Rectal smooth muscle tissue (tissue), 1 donor: ENCODE data around the gene ILRUN.
"Not testable (repeated sequence)": the region's sequence is repeated elsewhere in the genome, so short reads cannot be mapped to it uniquely, and the experiment has no call there.

Experiments used
- H3K27ac ChIP-seq: one replicate; pipeline ENCODE4 v1.7.0; 2013; ENCODE audit warnings: low read depth, low read length, inconsistent platforms
- H3K27me3 ChIP-seq: one replicate; pipeline ENCODE4 v1.7.0; 2013; ENCODE audit warnings: low read length; ENCODE audit not compliant: control insufficient read depth, insufficient read depth
- H3K36me3 ChIP-seq: one replicate; pipeline ENCODE4 v1.7.0; 2013; ENCODE audit warnings: low read length; ENCODE audit not compliant: control insufficient read depth, insufficient read depth
- H3K4me1 ChIP-seq: one replicate; pipeline ENCODE4 v1.7.0; 2013; ENCODE audit warnings: low read length; ENCODE audit not compliant: control insufficient read depth, insufficient read depth
- H3K4me3 ChIP-seq: one replicate; pipeline ENCODE4 v1.7.0; 2013; ENCODE audit warnings: low read length
- H3K9ac ChIP-seq: one replicate; pipeline ENCODE4 v1.7.0; 2013; ENCODE audit warnings: low read length

Gene ILRUN

DNA sequence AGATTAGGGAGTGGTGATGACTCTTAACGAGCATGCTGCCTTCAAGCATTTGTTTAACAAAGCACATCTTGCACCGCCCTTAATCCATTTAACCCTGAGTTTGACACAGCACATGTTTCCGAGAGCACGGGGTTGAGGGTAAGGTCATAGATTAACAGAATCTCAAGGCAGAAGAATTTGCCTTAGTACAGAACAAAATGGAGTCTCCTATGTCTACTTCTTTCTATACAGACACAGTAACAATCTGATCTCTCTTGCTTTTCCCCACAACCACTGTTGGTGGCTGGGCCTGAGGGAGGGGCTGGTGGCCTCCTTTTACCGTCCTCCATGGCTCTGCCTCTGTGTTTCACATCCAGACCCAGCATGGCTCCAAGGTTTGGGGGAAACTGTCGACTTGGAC is 23.6 kb upstream of the ILRUN start:
- H3K9ac ChIP-seq, H3K27me3 ChIP-seq, H3K4me1 ChIP-seq, H3K4me3 ChIP-seq, H3K36me3 ChIP-seq, H3K27ac ChIP-seq: not testable (repeated sequence)

DNA sequence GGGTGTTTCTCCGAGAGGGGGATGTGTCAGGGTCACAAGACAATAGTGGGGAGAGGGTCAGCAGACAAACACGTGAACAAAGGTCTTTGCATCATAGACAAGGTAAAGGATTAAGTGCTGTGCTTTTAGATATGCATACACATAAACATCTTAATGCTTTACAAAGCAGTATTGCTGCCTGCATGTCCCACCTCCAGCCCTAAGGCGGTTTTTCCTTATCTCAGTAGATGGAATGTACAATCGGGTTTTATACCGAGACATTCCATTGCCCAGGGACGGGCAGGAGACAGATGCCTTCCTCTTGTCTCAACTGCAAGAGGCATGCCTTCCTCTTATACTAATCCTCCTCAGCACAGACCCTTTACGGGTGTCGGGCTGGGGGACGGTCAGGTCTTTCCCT is 23.1 kb upstream of the ILRUN start:
- not testable (repeated sequence) for H3K4me3 ChIP-seq, H3K27ac ChIP-seq, H3K27me3 ChIP-seq, H3K4me1 ChIP-seq, H3K36me3 ChIP-seq, H3K9ac ChIP-seq

DNA sequence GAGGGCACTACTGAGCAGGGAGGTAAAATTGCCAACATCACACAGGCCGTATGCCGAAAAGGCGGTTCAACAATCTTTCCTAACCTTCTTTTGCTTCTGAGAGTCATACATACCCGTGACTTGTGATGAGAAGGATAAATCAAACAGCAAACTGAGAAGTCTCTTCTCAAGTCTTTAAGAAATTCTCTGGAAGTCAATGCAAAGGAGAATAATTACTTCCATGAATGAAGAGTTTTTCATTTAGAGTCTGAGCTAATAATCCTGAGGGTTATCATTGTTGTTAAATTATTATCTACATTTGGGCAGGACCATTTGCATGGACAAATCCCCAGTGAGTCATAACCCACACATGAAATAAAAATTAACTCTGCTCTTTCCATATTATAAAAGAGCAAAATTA is 22.4 kb upstream of the ILRUN start:
- Histone ChIP-seq H3K27ac (no peak overlapping the region), H3K27me3 (no peaks in the 10 kb centered on the region), H3K4me1 (no peaks in the 10 kb centered on the region), H3K4me3 (no peak overlapping the region), H3K9ac (no peak overlapping the region), H3K36me3 (no peaks in the 10 kb centered on the region)

DNA sequence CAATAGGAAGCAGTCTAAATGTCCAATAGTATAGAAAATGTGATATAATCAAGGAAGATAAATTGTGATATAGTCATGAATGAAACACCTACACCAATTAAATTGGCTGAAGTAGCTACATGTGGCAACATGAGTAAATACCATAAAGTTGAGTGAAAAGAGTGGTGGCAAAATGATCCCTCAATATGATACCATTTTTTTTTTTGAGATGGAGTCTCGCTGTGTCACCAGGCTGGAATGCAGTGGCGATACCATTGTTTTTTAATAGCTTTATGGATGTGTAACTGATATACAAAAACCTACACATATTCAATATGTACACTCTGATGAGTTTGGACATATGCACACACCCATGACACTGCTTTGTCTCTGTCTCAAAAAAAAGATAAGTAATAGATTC is 20.9 kb upstream of the ILRUN start:
- Histone ChIP-seq H3K36me3 (no peaks in the 10 kb centered on the region), H3K27ac (no peak overlapping the region), H3K9ac (no peak overlapping the region), H3K4me3 (no peak overlapping the region), H3K27me3 (no peaks in the 10 kb centered on the region), H3K4me1 (no peaks in the 10 kb centered on the region)

DNA sequence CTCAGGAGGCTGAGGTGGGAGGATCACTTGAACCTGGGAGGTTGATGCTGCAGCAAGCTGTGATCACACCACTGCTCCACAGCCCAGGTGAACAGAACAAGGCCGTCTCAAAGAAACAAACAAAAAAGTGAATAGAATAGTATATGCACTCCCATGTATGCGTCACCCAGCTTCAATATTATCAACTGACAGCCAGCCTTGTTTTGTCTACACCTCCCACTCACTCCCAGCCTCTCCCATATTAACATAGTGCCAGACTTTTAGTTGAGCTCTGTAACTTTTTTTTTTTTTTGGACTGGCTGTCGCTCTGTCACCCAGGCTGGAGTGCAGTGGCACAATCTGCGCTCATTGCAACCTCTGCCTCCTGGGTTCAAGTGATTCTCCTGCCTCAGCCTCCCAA is 18.1 kb upstream of the ILRUN start:
- no peaks in the 10 kb centered on the region for H3K27me3 ChIP-seq
- no peaks in the 10 kb centered on the region for H3K36me3 ChIP-seq
- H3K4me1 ChIP-seq, result no peaks in the 10 kb centered on the region
- no peak overlapping the region for H3K9ac ChIP-seq
- H3K4me3 ChIP-seq, result no peak overlapping the region
- no peak overlapping the region for H3K27ac ChIP-seq

DNA sequence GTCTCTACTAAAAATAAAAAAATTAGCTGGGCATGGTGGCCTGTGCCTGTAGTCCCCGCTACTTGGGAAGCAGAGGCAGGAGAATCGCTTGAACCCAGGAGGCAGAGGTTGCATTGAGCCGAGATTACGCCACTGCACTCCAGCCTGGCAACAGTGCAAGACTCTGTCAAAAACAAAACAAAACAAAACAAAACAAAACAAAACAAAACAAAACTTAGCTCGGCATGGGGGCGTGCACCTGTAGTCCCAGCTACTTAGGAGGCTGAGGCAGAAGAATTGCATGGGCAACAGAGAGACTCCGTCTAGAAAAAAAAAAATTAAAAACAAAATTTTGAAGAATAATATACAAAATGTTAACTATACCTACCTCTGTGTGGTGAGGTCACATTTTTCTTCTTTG is 16.3 kb upstream of the ILRUN start:
- H3K27me3 ChIP-seq, H3K27ac ChIP-seq, H3K36me3 ChIP-seq, H3K9ac ChIP-seq, H3K4me3 ChIP-seq, H3K4me1 ChIP-seq: not testable (repeated sequence)

DNA sequence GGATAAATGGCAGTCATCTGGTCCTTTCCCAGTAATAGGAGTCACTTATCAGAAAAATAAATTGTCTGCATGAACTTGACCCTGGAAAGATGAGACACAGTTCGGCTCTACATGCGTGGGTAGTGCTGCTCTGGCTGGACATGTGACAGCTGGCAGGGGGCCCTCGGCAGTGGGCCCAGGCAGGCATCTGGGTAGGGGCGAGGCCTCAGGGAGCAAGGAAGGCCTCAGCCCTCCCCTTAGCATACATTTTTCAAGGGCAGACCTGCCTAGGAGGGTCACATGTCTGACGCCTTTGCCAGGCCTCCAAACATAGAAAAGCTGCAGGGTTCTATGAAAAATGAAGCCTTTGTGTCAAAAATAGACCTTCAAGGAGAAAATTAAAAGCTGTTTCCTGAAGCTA is 12.8 kb upstream of the ILRUN start:
- Histone ChIP-seq H3K27ac (peak overlapping the region; percentile 56), H3K27me3 (no peaks in the 10 kb centered on the region), H3K36me3 (no peaks in the 10 kb centered on the region), H3K4me1 (no peaks in the 10 kb centered on the region), H3K4me3 (no peak overlapping the region), H3K9ac (no peak overlapping the region)

DNA sequence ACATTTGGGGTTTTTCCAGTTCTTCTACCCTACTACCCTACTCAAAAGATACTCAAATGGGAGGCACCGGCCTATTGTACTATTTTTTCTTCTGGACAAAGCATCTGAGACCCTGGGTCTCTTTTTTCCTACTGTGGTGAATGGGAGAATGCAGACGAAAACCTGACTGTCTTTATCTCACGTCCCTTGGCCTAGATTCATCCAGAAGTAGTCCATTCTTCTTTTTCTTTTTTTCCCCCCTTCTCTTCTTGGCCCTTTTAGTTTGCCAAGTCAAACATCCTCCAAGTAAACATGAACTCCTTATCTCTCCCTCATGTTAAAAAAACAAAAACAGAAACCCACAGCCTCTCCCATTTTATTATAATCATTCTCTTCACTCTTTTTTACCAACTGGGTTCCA is 8.7 kb upstream of the ILRUN start:
- no peaks in the 10 kb centered on the region for H3K36me3 ChIP-seq
- no peaks in the 10 kb centered on the region for H3K4me1 ChIP-seq
- no peak overlapping the region for H3K4me3 ChIP-seq
- no peak overlapping the region for H3K9ac ChIP-seq
- H3K27ac ChIP-seq, result no peak overlapping the region
- H3K27me3 ChIP-seq, result no peaks in the 10 kb centered on the region

DNA sequence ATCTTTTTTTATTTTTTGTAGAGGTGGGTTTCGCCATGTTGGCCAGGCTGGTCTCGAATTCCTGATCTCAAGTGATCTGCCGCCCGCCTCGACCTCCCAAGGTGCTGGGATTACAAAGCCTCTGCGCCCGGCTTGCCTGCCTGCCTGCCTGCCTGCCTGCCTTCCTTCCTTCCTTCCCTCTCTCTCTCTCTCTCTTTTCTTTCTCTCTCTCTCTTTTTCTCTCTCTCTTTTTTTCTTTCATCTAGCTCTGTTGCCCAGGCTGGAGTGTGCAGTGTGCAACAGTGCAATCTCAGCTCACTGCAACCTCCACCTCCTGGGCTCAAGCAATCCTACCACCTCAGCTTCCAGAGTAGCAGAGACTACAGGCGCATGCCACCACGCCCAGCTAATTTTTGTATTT is 4.6 kb upstream of the ILRUN start:
- Histone ChIP-seq H3K9ac (no peak overlapping the region), H3K36me3 (no peaks in the 10 kb centered on the region), H3K4me3 (no peak overlapping the region), H3K27me3 (no peaks in the 10 kb centered on the region), H3K27ac (no peak overlapping the region), H3K4me1 (no peaks in the 10 kb centered on the region)

DNA sequence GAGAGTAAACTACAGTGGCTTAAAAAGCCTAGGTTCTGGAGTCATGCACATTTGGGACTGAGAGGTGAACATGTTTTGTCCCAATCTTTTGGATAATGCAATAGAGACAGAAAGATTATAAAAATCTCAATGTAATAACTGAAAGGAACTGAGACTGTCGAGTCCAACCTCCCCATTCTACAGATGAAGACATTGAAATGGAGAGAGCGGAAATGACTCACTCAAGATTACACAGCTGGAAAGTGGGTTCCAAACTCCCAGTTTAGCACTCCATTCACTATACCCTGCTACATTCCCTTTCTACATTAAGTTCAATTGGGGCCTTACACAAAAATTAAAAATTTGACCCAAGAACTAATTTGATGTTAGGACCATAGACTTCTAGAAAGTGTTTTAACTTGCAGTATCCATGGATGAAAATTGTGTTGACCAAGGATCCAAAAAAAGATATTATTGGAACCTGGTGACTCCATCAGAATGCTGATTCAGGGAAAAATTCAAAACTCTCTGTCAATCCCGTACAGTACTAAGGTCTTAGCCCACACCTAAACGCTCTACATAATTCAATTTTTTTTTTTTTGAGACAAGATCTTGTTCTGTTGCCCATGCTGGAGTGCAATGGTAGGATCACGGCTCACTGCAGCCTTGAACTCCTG is 1.5 kb upstream of the ILRUN start:
- Histone ChIP-seq H3K4me3 (no peak overlapping the region), H3K27me3 (no peaks in the 10 kb centered on the region), H3K9ac (no peak overlapping the region), H3K36me3 (no peaks in the 10 kb centered on the region), H3K4me1 (peaks cover 4% of the 10 kb centered on the region), H3K27ac (no peak overlapping the region)

DNA sequence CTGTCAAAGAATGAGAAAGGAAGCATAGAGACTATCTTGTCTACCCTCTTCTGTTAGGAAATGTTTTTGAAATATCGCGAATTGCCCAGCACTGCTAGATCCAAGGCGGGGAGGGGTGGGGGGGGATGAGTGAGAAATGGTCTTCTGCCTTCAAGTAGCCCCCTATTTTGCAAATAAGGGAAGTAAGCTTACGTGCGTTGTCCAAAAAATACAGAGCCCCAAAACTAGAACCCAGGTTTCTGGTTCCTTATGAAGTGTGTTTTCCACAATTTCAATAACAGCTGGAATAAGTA is 923 bp upstream of the ILRUN start:
- H3K36me3 ChIP-seq, result no peaks in the 10 kb centered on the region
- H3K27ac ChIP-seq, result no peak overlapping the region
- H3K4me3 ChIP-seq, result peak overlapping the region; percentile 86
- no peaks in the 10 kb centered on the region for H3K27me3 ChIP-seq
- H3K9ac ChIP-seq, result no peak overlapping the region
- peaks cover 4% of the 10 kb centered on the region for H3K4me1 ChIP-seq

DNA sequence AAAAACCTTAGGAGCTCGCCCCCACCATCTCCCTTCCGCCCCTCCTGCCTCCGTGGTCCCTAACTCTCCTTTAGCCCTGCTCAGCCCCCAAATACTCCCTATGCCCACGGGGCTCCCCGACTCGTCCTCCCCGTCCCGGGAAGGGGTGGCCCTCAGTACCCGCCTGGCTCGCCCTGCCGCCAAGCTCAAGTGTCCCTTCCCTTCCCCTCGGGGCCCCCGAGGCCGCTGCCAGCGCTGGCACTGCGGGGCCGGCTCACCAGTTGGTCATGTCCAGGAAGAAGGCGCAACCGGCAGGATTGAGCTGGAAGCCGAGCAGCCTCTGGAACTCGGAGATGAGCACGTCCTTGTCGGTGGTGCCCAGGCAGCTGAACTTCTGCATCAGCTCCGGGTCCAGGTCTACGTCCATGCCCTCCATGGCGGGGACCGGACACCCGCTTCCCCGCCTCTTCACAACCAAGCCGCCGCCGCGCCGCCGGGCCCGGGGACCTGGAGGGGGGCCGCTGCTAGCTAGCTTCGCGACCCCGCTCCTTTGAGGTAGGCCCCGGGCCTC is 303 bp downstream of the ILRUN start:
- Histone ChIP-seq H3K4me1 (peaks cover 4% of the 10 kb centered on the region), H3K27ac (peak overlapping the region; percentile 91)

DNA sequence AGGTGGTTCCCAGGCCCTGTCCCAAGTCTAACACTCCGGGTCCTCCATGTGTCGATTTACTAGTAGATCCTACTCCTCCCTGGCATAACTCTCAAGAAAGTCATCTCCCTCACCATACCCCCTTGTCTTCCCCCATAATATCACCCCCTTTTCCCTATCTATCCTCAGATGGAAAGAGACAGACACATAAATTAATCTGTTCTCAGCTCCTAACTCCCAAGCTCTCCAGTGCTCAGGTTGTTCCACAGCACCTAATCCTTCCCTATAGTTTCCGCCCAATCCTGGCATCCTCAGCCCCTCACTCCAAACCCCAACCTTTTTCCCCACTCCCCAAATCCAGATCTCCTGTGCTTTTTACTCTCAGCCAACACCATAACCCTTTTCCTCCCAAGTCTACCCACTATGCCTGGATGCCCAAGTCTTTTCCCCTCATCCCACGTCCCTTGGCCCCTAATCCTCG is 808 bp downstream of the ILRUN start:
- peak overlapping the region; percentile 91 for H3K27ac ChIP-seq
- H3K36me3 ChIP-seq, result no peaks in the 10 kb centered on the region
- H3K4me3 ChIP-seq, result peak overlapping the region; percentile 98
- H3K9ac ChIP-seq, result peak overlapping the region; percentile 99
- no peaks in the 10 kb centered on the region for H3K27me3 ChIP-seq
- H3K4me1 ChIP-seq, result peaks cover 4% of the 10 kb centered on the region

More for the DNA sequence above, 303 bp downstream of the ILRUN start:
- Histone ChIP-seq H3K36me3 (no peaks in the 10 kb centered on the region), H3K27me3 (no peaks in the 10 kb centered on the region), H3K4me3 (peak overlapping the region; percentile 98), H3K9ac (peak overlapping the region; percentile 99)
